Measurements from ENCODE around the gene SARDH. TPM values are rescaled to one million over a fixed set of nuclear protein-coding genes. Genes with fewer than 3 reads are reported as not detected.

Gene SARDH
- total RNA-seq, 1 experiment from 2014 or later = 9.9 TPM

GRCh38 chr9:133690081-133690561, 48.0 kb downstream of the SARDH start:
- no peak overlapping the region for H3K4me3 ChIP-seq
- peak overlapping the region; percentile 12; the same call in 1 of the 2 replicates for H3K4me2 ChIP-seq
- DNase-seq = peak; percentile 89 to 91
- BruUV-seq (replicated peaks) = no TSS peak
- intact Hi-C loops (cut with micrococcal nuclease; ENCODE audit: unreplicated experiment) = loop anchor here (1.0 kb wide), 1 partner anchor 22 kb away; no protein-coding TSS in a partner anchor
- peaks cover 44% of the 10 kb centered on the region for H3K27me3 ChIP-seq (ENCODE audit: insufficient read depth, low read depth)
- ChIA-PET CTCF (interaction anchor here (0.6 kb wide), 1 partner anchor 380 kb away, joined by 8 read pairs; no protein-coding TSS in a partner anchor), POLR2A (ENCODE audit: unreplicated experiment) (no interaction called here)
- H3K79me2 ChIP-seq (ENCODE audit: low read depth) = no peaks in the 10 kb centered on the region
- H2AFZ ChIP-seq = no peak overlapping the region
- peaks cover 26% of the 10 kb centered on the region for H3K4me1 ChIP-seq (replicated peaks; ENCODE audit: insufficient read depth)
- H3K36me3 ChIP-seq (ENCODE audit: low read depth) = no peaks in the 10 kb centered on the region
- H3K9me3 ChIP-seq (ENCODE audit: insufficient read depth, low read depth) = no peaks in the 10 kb centered on the region
- no peaks in the 10 kb centered on the region for H3K9me2 ChIP-seq (ENCODE audit: insufficient read depth)
- no peak overlapping the region for H3K27ac ChIP-seq
- peaks cover 8% of the 10 kb centered on the region; the same call in 1 of the 2 replicates for H3F3A ChIP-seq (ENCODE audit: insufficient read depth, low read depth)
- peaks cover 4% of the 10 kb centered on the region; the same call in 1 of the 2 replicates for H4K20me1 ChIP-seq (ENCODE audit: insufficient read depth)
- TF ChIP-seq, protein P1, sequence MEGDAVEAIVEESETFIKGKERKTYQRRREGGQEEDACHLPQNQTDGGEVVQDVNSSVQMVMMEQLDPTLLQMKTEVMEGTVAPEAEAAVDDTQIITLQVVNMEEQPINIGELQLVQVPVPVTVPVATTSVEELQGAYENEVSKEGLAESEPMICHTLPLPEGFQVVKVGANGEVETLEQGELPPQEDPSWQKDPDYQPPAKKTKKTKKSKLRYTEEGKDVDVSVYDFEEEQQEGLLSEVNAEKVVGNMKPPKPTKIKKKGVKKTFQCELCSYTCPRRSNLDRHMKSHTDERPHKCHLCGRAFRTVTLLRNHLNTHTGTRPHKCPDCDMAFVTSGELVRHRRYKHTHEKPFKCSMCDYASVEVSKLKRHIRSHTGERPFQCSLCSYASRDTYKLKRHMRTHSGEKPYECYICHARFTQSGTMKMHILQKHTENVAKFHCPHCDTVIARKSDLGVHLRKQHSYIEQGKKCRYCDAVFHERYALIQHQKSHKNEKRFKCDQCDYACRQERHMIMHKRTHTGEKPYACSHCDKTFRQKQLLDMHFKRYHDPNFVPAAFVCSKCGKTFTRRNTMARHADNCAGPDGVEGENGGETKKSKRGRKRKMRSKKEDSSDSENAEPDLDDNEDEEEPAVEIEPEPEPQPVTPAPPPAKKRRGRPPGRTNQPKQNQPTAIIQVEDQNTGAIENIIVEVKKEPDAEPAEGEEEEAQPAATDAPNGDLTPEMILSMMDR (conservative IDR thresholded peaks at IDR 0.05) = no peak
- no peak for TF ChIP-seq EZH2 (IDR thresholded peaks at IDR 0.05; ENCODE audit: low read depth)

DNA sequence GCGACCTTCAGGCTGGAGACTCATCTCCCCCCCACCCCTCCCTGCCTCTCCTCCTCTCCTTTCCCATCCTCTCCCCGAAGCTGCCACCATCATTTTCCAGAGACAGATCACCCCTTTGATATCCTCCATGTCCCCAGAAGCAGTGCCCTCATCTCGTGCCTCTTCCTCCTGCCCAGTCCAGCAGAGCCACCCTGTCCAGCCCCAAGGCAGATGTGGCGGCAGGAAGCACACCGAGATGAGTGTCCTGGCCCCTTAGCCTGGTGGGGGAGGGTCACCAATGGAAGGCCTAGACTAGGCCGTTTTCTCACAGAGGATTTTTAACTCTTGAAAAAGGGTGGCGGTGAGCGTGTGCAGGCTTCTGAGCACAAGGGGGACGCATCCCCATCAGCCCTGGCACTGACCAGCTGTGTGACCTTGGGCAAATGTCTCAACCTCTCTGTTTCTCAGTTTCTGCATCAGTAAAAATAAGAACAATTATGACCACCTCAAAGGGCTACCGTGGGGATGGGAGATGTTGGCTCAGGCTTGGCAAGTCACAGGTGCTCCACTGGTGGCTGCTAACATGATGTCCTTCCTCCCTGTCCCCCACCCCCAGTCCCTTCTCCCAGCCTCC, 48.9 kb downstream of the SARDH start:
- no peak for DNase-seq
- Histone ChIP-seq H3K79me2 (ENCODE audit: low read depth) (no peaks in the 10 kb centered on the region), H3K27me3 (ENCODE audit: insufficient read depth, low read depth) (peaks cover 52% of the 10 kb centered on the region), H3K9me2 (ENCODE audit: insufficient read depth) (no peaks in the 10 kb centered on the region), H4K20me1 (ENCODE audit: insufficient read depth) (peaks cover 4% of the 10 kb centered on the region; the same call in 1 of the 2 replicates), H2AFZ (no peak overlapping the region), H3K9me3 (ENCODE audit: insufficient read depth, low read depth) (no peaks in the 10 kb centered on the region), H3K4me2 (no peak overlapping the region), H3K27ac (no peak overlapping the region), H3K4me3 (no peak overlapping the region), H3K36me3 (ENCODE audit: low read depth) (no peaks in the 10 kb centered on the region), H3F3A (ENCODE audit: insufficient read depth, low read depth) (peaks cover 8% of the 10 kb centered on the region; the same call in 1 of the 2 replicates), H3K4me1 (replicated peaks; ENCODE audit: insufficient read depth) (peaks cover 26% of the 10 kb centered on the region)
- intact Hi-C loops (cut with micrococcal nuclease; ENCODE audit: unreplicated experiment) = no loop called here
- CTCF ChIA-PET = no interaction called here
- no TSS peak for BruUV-seq (replicated peaks)
- POLR2A ChIA-PET (ENCODE audit: unreplicated experiment) = no interaction called here
- no peak for TF ChIP-seq EZH2 (IDR thresholded peaks at IDR 0.05; ENCODE audit: low read depth)

DNA sequence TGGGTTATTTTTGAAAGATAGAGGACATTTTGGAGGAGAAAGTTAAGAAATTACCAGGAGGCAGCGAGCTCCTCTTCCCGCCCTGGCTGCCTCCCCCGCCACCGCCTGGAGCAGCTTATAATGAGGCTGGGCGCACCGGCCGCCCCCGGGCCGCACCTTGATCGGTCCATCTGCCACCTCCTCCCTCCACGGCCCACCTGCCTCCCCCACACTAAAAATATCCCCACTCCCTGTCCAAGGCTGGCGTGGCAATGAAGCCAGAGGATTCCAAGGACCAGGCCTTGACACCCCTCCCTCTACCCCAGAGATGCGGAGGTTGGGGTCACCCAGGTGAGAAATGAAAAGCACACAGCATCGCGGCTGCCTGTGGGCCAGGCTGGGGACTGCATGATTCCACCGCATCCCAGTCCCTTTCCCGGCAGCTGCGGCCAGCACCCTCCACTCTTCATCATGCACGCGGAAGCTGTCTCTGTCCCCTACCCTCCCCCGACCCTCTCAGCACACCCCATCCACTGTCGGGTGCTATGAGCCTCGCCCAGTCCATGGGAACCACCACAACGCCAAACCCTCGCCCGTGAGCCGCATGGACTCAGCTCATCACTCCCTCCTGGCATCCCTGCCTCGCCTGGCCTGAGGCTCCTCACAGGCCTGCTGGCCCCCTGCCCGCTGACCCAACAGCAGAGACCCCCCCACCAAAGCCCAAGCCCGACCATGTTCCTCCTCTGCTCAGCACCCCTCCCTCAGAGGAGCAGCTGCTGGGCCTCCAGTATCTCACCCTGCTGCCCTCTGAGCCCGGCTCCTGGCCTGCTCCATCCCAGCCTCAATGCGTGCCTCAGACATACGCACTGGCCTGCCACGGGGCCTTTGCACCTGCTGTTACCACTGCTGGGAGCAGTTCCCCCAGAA, 50.0 kb downstream of the SARDH start:
- Histone ChIP-seq H3K9me2 (ENCODE audit: insufficient read depth) (no peaks in the 10 kb centered on the region), H4K20me1 (ENCODE audit: insufficient read depth) (peaks cover 4% of the 10 kb centered on the region; the same call in 1 of the 2 replicates), H3K27me3 (ENCODE audit: insufficient read depth, low read depth) (peaks cover 53% of the 10 kb centered on the region), H3K9me3 (ENCODE audit: insufficient read depth, low read depth) (no peaks in the 10 kb centered on the region), H3K36me3 (ENCODE audit: low read depth) (no peaks in the 10 kb centered on the region), H3K79me2 (ENCODE audit: low read depth) (no peaks in the 10 kb centered on the region), H3K27ac (no peak overlapping the region), H3K4me1 (replicated peaks; ENCODE audit: insufficient read depth) (peaks cover 26% of the 10 kb centered on the region), H3F3A (ENCODE audit: insufficient read depth, low read depth) (peaks cover 8% of the 10 kb centered on the region; the same call in 1 of the 2 replicates), H3K4me3 (no peak overlapping the region), H3K4me2 (no peak overlapping the region), H2AFZ (no peak overlapping the region)
- intact Hi-C loops (cut with micrococcal nuclease; ENCODE audit: unreplicated experiment) = no loop called here
- no TSS peak for BruUV-seq (replicated peaks)
- CTCF ChIA-PET = no interaction called here
- no peak for DNase-seq
- POLR2A ChIA-PET (ENCODE audit: unreplicated experiment) = interaction anchor here (0.7 kb wide), 1 partner anchor 29 kb away, joined by 19 read pairs; no protein-coding TSS in a partner anchor
- TF ChIP-seq, protein P1 (conservative IDR thresholded peaks at IDR 0.05) = no peak
- no peak for TF ChIP-seq EZH2 (IDR thresholded peaks at IDR 0.05; ENCODE audit: low read depth)

Data from PC-9 (cell line).